CD14-positive monocyte (primary cell): ENCODE measurements around the gene FGD6. TPM values are rescaled to one million over a fixed set of nuclear protein-coding genes. Genes with fewer than 3 reads are reported as not detected.

Experiments used
- DNase-seq, 3 donors: peaks; one replicate each; pipeline ENCODE4 v3.0.0-alpha.2; 2011 to 2022
- H2AFZ ChIP-seq: 2 replicates; pipeline ENCODE4 v1.6.0; 2012; ENCODE audit warnings: mild to moderate bottlenecking, low read depth, low read length, inconsistent platforms; ENCODE audit not compliant: insufficient read depth, poor library complexity, severe bottlenecking
- H3K27ac ChIP-seq, 2 donors: 1 replicate in 1 of 2; 2 replicates in 1 of 2; pipeline ENCODE4 v1.5.1; 2012 to 2013; ENCODE audit warnings: low read length in 2 of 2, control low read depth in 1 of 2, inconsistent platforms in 1 of 2, low read depth in 1 of 2, mild to moderate bottlenecking in 1 of 2
- H3K27me3 ChIP-seq, 2 donors: one replicate each; pipeline versions ENCODE4 v1.6.0 to v1.6.1; 2011 to 2013; ENCODE audit warnings: low read length in 2 of 2; ENCODE audit not compliant: control insufficient read depth in 2 of 2, insufficient read depth in 2 of 2
- H3K36me3 ChIP-seq, 2 donors: replicated peaks in 1 of 2; 1 replicate in 1 of 2; 2 replicates in 1 of 2; pipeline versions ENCODE4 v1.5.1 to v1.6.1; 2012 to 2013; ENCODE audit warnings: low read length in 2 of 2, control low read depth in 1 of 2, inconsistent platforms in 1 of 2, mild to moderate bottlenecking in 1 of 2; ENCODE audit not compliant: insufficient read depth in 2 of 2, control insufficient read depth in 1 of 2
- H3K4me1 ChIP-seq, 2 donors: 1 replicate in 1 of 2; 2 replicates in 1 of 2; pipeline versions ENCODE4 v1.5.1 to v1.6.1; 2012 to 2013; ENCODE audit warnings: low read length in 2 of 2, control low read depth in 1 of 2, inconsistent platforms in 1 of 2, mild to moderate bottlenecking in 1 of 2, moderate library complexity in 1 of 2; ENCODE audit not compliant: insufficient read depth in 2 of 2, control insufficient read depth in 1 of 2
- H3K4me2 ChIP-seq: replicated peaks from 2 replicates; pipeline ENCODE3; 2012; ENCODE audit warnings: low read length, moderate library complexity, mild to moderate bottlenecking; ENCODE audit not compliant: poor library complexity, severe bottlenecking; ENCODE audit errors: extremely low read depth
- H3K4me3 ChIP-seq, 3 experiments: fragments of 200-600 bp in 1 of 3; sonication (generic) in 1 of 3; replicated peaks in 1 of 3; 1 replicate in 2 of 3; 2 replicates in 1 of 3; pipeline ENCODE4 v1.5.1; 2011 to 2013; ENCODE audit warnings: low read length in 3 of 3, mild to moderate bottlenecking in 3 of 3, control low read depth in 2 of 3, low read depth in 2 of 3, inconsistent platforms in 1 of 3, moderate library complexity in 1 of 3
- H3K79me2 ChIP-seq: 2 replicates; pipeline ENCODE4 v1.6.0; 2012; ENCODE audit warnings: mild to moderate bottlenecking, control low read depth, inconsistent platforms, low read length, moderate library complexity; ENCODE audit not compliant: insufficient read depth
- H3K9ac ChIP-seq: 2 replicates; pipeline ENCODE4 v1.6.0; 2017; ENCODE audit warnings: low read length, mild to moderate bottlenecking; ENCODE audit not compliant: insufficient read depth, poor library complexity, severe bottlenecking
- H3K9me3 ChIP-seq, 2 donors: replicated peaks in 1 of 2; 1 replicate in 1 of 2; 2 replicates in 1 of 2; pipeline versions ENCODE4 v1.5.1 to v1.6.1; 2012 to 2013; ENCODE audit warnings: low read length in 2 of 2, control low read depth in 1 of 2; ENCODE audit not compliant: control insufficient read depth in 1 of 2, insufficient read depth in 1 of 2
- H4K20me1 ChIP-seq: 2 replicates; pipeline ENCODE4 v1.6.0; 2012; ENCODE audit warnings: mild to moderate bottlenecking, low read length, control low read depth, moderate library complexity; ENCODE audit not compliant: insufficient read depth
- H3K27ac Mint-ChIP-seq, 7 donors: one replicate each; pipeline ENCODE4 v1.8.0; 2020; ENCODE audit warnings: mild to moderate bottlenecking in 7 of 7, mixed read lengths in 7 of 7, moderate library complexity in 6 of 7, inconsistent platforms in 2 of 7
- H3K27me3 Mint-ChIP-seq, 3 donors: one replicate each; pipeline ENCODE4 v1.8.0; 2021 to 2022; ENCODE audit warnings: low read depth in 3 of 3, mild to moderate bottlenecking in 3 of 3, mixed read lengths in 3 of 3, moderate library complexity in 3 of 3, inconsistent platforms in 1 of 3
- H3K36me3 Mint-ChIP-seq, 2 donors: one replicate each; pipeline ENCODE4 v1.8.0; 2020; ENCODE audit warnings: mixed read lengths in 2 of 2, inconsistent platforms in 1 of 2, mild to moderate bottlenecking in 1 of 2
- H3K4me1 Mint-ChIP-seq: one replicate; pipeline ENCODE4 v1.8.0; 2020; ENCODE audit warnings: mild to moderate bottlenecking, mixed read lengths
- H3K4me3 Mint-ChIP-seq, 2 donors: one replicate each; pipeline ENCODE4 v1.8.0; 2020; ENCODE audit warnings: mild to moderate bottlenecking in 2 of 2, mixed read lengths in 2 of 2, moderate library complexity in 1 of 2
- H3K9me3 Mint-ChIP-seq, 7 donors: one replicate each; pipeline ENCODE4 v1.8.0; 2020 to 2022; ENCODE audit warnings: mixed read lengths in 7 of 7, mild to moderate bottlenecking in 6 of 7, moderate library complexity in 6 of 7, inconsistent platforms in 2 of 7
- WGBS: methylation state at CpG from one replicate; pipeline ENCODE4 v1.1.5; 2013; ENCODE audit warnings: missing lambda C conversion rate; ENCODE audit not compliant: insufficient coverage; 5-methylcytosine and 5-hydroxymethylcytosine counted together
- intact Hi-C, 2 donors: fragments of 100-400 bp; cut with micrococcal nuclease; formaldehyde crosslinking; loops; one replicate each; pipeline versions ENCODE4 v1.15.0 to v1.15.1; 2023
- polyA plus RNA-seq, 3 donors: library from polyadenylated mRNA; depleted of rRNA in 1 of 3; unstranded in 2 of 3; stranded (reverse) in 1 of 3; fragments of 300-500 nt in 2 of 3; fragments of >200 nt in 1 of 3; fragmentation: Illumina TruSeq in 2 of 3; gene quantifications; 1 replicate in 2 of 3; 2 replicates in 1 of 3; pipeline ENCODE4 v1.2.3, GENCODE V29; 2012 to 2021
- TF ChIP-seq, protein P1 (sequence below): fragments of 200-600 bp; IDR thresholded peaks from one replicate; pipeline ENCODE4 v1.8.0; 2022; ENCODE audit warnings: antibody characterized with exemption, mild to moderate bottlenecking

The FGD6 gene
- polyA plus RNA-seq, 3 donors: 4.0 to 8.1 (median 5.3) TPM

DNA sequence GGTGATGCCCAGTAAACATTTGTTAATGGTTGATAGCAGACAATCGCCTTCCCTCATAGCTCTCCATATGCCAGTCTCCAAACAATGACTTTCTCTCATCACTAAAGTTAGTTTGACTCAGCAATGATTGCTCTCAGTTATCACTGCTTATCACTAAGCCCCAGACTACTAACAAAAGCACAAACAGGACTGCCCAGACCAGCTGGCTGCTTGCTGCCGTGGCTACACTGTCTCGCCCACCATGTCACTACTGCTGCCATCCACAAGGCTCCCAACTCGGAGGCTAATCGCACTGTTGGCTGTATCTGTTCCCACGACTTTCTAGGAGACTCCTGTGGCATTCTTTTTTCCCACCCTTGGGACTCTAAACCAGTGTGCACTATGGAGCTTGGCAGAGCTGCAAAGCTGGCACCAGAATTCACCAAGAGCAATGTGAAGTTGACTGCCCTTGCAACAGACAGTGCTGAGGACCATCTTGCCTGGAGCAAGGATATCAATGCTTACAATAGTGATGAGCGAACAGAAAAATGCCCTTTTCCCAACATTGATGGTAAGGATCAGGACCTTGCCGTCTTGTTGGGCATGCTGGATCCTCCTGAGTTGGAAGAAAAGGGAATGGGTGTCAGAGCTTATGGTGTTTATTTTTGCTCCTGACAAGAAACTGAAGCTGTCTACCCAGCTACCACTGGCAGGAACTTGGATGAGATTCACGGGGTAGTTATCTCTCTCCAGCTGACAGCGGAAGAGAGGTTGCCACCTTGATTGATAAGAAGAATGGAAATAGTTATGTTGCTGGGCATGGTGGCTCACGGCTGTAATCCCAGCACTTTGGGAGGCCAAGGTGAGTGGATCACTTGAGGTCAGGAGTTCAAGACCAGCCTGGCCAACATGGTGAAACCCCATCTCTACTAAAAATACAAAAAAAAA, 116.7 kb downstream of the FGD6 start:
- H3K9me3 ChIP-seq: no peaks in the 10 kb centered on the region
- TF ChIP-seq, protein P1, sequence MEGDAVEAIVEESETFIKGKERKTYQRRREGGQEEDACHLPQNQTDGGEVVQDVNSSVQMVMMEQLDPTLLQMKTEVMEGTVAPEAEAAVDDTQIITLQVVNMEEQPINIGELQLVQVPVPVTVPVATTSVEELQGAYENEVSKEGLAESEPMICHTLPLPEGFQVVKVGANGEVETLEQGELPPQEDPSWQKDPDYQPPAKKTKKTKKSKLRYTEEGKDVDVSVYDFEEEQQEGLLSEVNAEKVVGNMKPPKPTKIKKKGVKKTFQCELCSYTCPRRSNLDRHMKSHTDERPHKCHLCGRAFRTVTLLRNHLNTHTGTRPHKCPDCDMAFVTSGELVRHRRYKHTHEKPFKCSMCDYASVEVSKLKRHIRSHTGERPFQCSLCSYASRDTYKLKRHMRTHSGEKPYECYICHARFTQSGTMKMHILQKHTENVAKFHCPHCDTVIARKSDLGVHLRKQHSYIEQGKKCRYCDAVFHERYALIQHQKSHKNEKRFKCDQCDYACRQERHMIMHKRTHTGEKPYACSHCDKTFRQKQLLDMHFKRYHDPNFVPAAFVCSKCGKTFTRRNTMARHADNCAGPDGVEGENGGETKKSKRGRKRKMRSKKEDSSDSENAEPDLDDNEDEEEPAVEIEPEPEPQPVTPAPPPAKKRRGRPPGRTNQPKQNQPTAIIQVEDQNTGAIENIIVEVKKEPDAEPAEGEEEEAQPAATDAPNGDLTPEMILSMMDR: no peak
- H3K4me3 ChIP-seq: no peak overlapping the region
- H3K27ac Mint-ChIP-seq: peak overlapping the region in 1 of 7 donors; percentile 72
- intact Hi-C loops: no loop called here
- no peaks in the 10 kb centered on the region for H4K20me1 ChIP-seq
- WGBS: 98% methylated on average over 7 of the region's 11 CpGs
- H2AFZ ChIP-seq: no peak overlapping the region
- H3K27ac ChIP-seq: no peak overlapping the region
- peaks cover 50% of the 10 kb centered on the region for H3K4me1 Mint-ChIP-seq
- H3K4me2 ChIP-seq: no peak overlapping the region
- H3K9ac ChIP-seq: no peak overlapping the region
- peaks cover 30 to 55% of the 10 kb centered on the region in 2 donors for H3K36me3 ChIP-seq
- H3K4me1 ChIP-seq: peaks cover 35 to 41% of the 10 kb centered on the region in 2 donors
- peaks cover 59 to 72% of the 10 kb centered on the region in 2 donors for H3K36me3 Mint-ChIP-seq
- H3K4me3 Mint-ChIP-seq: no peak overlapping the region
- H3K27me3 ChIP-seq: no peaks in the 10 kb centered on the region
- peaks cover 0 to 2% (median 0%) of the 10 kb centered on the region in 3 donors for H3K27me3 Mint-ChIP-seq
- DNase-seq: no peak
- no peaks in the 10 kb centered on the region for H3K79me2 ChIP-seq
- peaks cover 0 to 1% (median 0%) of the 10 kb centered on the region in 7 donors for H3K9me3 Mint-ChIP-seq

DNA sequence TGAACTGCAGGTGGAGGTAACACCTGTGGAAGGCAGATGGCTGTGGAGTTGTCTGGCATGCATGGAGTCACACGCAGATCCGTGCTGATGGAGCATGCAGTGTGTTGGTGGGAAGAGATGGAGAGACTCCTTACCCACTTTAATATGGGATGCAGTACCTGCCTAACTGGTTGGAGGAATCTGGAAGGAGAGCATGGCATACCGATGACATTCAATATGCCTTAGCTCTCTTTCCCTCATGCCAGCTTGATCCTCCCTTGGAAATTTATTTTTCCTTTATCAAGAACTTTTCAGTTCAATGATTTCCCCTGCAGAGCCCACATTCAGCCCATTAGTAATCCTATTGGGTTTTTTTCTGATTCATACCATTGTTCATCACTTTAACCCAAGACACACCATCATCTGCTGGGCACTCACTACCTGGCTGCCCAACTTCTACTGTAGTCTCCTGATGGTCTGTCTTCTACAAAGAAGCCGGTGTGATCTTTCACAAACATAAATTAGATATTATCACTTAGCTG, 117.9 kb downstream of the FGD6 start:
- peaks cover 0 to 2% (median 0%) of the 10 kb centered on the region in 3 donors for H3K27me3 Mint-ChIP-seq
- peaks cover 37 to 40% of the 10 kb centered on the region in 2 donors for H3K4me1 ChIP-seq
- H3K9ac ChIP-seq: no peak overlapping the region
- no peaks in the 10 kb centered on the region for H3K79me2 ChIP-seq
- 100% methylated on average over 1 of the region's 4 CpGs for WGBS
- H3K36me3 Mint-ChIP-seq: peaks cover 54 to 65% of the 10 kb centered on the region in 2 donors
- H3K36me3 ChIP-seq: peaks cover 30 to 49% of the 10 kb centered on the region in 2 donors
- TF ChIP-seq, protein P1: no peak
- H3K9me3 ChIP-seq: no peaks in the 10 kb centered on the region
- no peaks in the 10 kb centered on the region for H3K27me3 ChIP-seq
- peaks cover 0 to 1% (median 0%) of the 10 kb centered on the region in 7 donors for H3K9me3 Mint-ChIP-seq
- H3K27ac Mint-ChIP-seq: no peak overlapping the region
- no peak overlapping the region for H3K4me3 Mint-ChIP-seq
- H2AFZ ChIP-seq: no peak overlapping the region
- H3K27ac ChIP-seq: no peak overlapping the region
- no peak for DNase-seq
- peaks cover 44% of the 10 kb centered on the region for H3K4me1 Mint-ChIP-seq
- H4K20me1 ChIP-seq: no peaks in the 10 kb centered on the region
- H3K4me3 ChIP-seq: no peak overlapping the region
- H3K4me2 ChIP-seq: no peak overlapping the region
- intact Hi-C loops: no loop called here
